Mammary epithelial cell (primary cell): ENCODE results near the gene IGLON5.

Source experiments
- EZH2 ChIP-seq: IDR thresholded peaks from 2 replicates; pipeline ENCODE4 v1.6.1; 2012; ENCODE audit warnings: low read length, inconsistent platforms, borderline replicate concordance
- TF ChIP-seq, protein P1 (sequence below), 2 donors: IDR thresholded peaks in 1 of 2; conservative IDR thresholded peaks in 1 of 2; 2 replicates each; pipeline ENCODE4 v1.5.1; 2011 to 2012; ENCODE audit warnings: inconsistent platforms in 2 of 2, low read length in 2 of 2, mild to moderate bottlenecking in 2 of 2, control low read depth in 1 of 2, low read depth in 1 of 2; ENCODE audit not compliant: insufficient read depth in 1 of 2; ENCODE audit errors: extremely low read depth in 1 of 2

DNA sequence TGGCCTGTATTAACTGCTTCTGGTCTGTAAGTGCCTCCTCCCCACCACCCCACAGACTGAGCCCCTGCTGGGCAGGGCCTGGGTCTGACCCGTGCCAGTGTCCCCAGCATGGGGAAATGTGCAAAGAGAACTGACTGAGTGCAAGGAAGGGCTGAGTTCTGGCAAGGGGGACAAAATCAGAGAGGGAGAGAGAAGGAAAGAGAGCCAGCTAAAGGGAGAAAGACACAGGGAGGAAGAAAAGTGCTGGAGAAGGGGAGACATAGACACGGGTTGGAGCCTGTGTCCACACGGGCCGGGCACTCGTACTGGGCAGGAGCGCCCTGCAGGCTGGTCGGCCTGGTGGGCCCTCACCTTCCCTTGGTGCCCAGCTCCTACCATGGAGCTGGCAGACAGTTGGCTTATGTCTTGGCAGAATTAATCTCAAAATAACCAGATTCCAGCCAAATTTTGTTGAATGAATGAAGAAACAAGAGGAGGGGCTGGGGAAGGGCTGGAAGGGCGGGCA lies 59.8 kb downstream of the IGLON5 start:
- TF ChIP-seq, protein P1, sequence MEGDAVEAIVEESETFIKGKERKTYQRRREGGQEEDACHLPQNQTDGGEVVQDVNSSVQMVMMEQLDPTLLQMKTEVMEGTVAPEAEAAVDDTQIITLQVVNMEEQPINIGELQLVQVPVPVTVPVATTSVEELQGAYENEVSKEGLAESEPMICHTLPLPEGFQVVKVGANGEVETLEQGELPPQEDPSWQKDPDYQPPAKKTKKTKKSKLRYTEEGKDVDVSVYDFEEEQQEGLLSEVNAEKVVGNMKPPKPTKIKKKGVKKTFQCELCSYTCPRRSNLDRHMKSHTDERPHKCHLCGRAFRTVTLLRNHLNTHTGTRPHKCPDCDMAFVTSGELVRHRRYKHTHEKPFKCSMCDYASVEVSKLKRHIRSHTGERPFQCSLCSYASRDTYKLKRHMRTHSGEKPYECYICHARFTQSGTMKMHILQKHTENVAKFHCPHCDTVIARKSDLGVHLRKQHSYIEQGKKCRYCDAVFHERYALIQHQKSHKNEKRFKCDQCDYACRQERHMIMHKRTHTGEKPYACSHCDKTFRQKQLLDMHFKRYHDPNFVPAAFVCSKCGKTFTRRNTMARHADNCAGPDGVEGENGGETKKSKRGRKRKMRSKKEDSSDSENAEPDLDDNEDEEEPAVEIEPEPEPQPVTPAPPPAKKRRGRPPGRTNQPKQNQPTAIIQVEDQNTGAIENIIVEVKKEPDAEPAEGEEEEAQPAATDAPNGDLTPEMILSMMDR (conservative IDR thresholded peaks at IDR 0.05 in 1 of 2, IDR thresholded peaks at IDR 0.05 in 1 of 2; ENCODE audit: extremely low read depth in 1 of 2, insufficient read depth in 1 of 2, low read depth in 1 of 2, low read length in 2 of 2), result no peak
- TF ChIP-seq EZH2, result no peak
